HepG2 (cell line): ENCODE results near the gene RPS6KA2. TPM values are rescaled to one million over a fixed set of nuclear protein-coding genes. Genes with fewer than 3 reads are reported as not detected.

Experiments
- ATAC-seq: fragments of 200-7000 bp; cut with Tn5 transposase; 3 replicates; pipeline ENCODE4 v1.9.1; 2020; ENCODE audit warnings: mild to moderate bottlenecking, moderate library complexity
- BruUV-seq: library from RNA; stranded (reverse); fragments of 400-500 nt; replicated peaks from 2 replicates; lab custom pipeline; 2021; lab: Mats Ljungman, UMichigan
- CTCF ChIA-PET: fragments of 300-600 bp; formaldehyde crosslinking; extraction: SDS; loops from one replicate; lab custom pipeline; 2021; ENCODE audit warnings: low total read pairs, inconsistent platforms, low intra/inter-chr PET ratio; lab: Yijun Ruan, JAX
- POLR2A ChIA-PET: fragments of 350-600 bp; sonication (Branson Sonifier 250); formaldehyde crosslinking; loops from one replicate; lab custom pipeline; 2020; ENCODE audit warnings: antibody characterized with exemption, inconsistent platforms; lab: Yijun Ruan, JAX
- DNase-seq: peaks from one replicate; pipeline ENCODE4 v3.0.0-alpha.2; 2015; ENCODE audit warnings: low spot score
- FAIRE-seq: peaks from 3 replicates; lab custom pipeline; 2011; peaks lifted over from hg19 to GRCh38; lab: Jason Lieb, UNC
- H2AFZ ChIP-seq: one replicate; pipeline ENCODE4 v1.6.1; 2011; ENCODE audit warnings: low read length, inconsistent platforms
- H3K27ac ChIP-seq: fragments of 300-600 bp; 3 replicates; pipeline ENCODE4 v1.8.0; 2011; ENCODE audit warnings: mixed run types, mild to moderate bottlenecking, mixed read lengths, low read length, inconsistent platforms; ENCODE audit not compliant: insufficient read depth; ENCODE audit errors: extremely low read length
- H3K27me3 ChIP-seq, 2 experiments: fragments of 200-600 bp in 1 of 2; 2 replicates in 1 of 2; 3 replicates in 1 of 2; pipeline versions ENCODE4 v1.6.0 to v1.8.0; 2011; ENCODE audit warnings: low read length in 2 of 2, mild to moderate bottlenecking in 2 of 2, moderate library complexity in 2 of 2, inconsistent platforms in 1 of 2; ENCODE audit not compliant: insufficient read depth in 2 of 2, control insufficient read depth in 1 of 2
- H3K36me3 ChIP-seq, 2 experiments: fragments of 200-600 bp in 1 of 2; replicated peaks in 1 of 2; 2 replicates in 1 of 2; 3 replicates in 1 of 2; pipeline versions ENCODE4 v1.5.1 to v1.8.0; 2011; ENCODE audit warnings: low read length in 2 of 2, inconsistent platforms in 1 of 2; ENCODE audit not compliant: insufficient read depth in 2 of 2, control insufficient read depth in 1 of 2
- H3K4me1 ChIP-seq: 2 replicates; pipeline ENCODE4 v1.5.1; 2012; ENCODE audit warnings: low read length, inconsistent platforms; ENCODE audit not compliant: insufficient read depth
- H3K4me2 ChIP-seq: 2 replicates; pipeline ENCODE4 v1.6.0; 2011; ENCODE audit warnings: low read depth, low read length, inconsistent platforms
- H3K4me3 ChIP-seq, 3 experiments: fragments of 200-600 bp in 1 of 3; sonication (generic), shearing (Covaris generic) in 1 of 3; replicated peaks in 1 of 3; 2 replicates each; pipeline ENCODE4 v1.5.1; 2011 to 2016; ENCODE audit warnings: low read length in 3 of 3, inconsistent platforms in 2 of 3, low read depth in 2 of 3, mild to moderate bottlenecking in 2 of 3, control low read depth in 1 of 3, mixed read lengths in 1 of 3; ENCODE audit not compliant: insufficient read depth in 1 of 3
- H3K79me2 ChIP-seq: one replicate; pipeline ENCODE4 v1.6.1; 2011; ENCODE audit warnings: low read length, inconsistent platforms; ENCODE audit not compliant: insufficient read depth
- H3K9ac ChIP-seq: 2 replicates; pipeline ENCODE4 v1.6.0; 2011; ENCODE audit warnings: mild to moderate bottlenecking, low read depth, low read length, inconsistent platforms; ENCODE audit not compliant: insufficient read depth
- H3K9me3 ChIP-seq: 2 replicates; pipeline ENCODE4 v1.5.1; 2012; ENCODE audit warnings: mild to moderate bottlenecking, low read length
- H4K20me1 ChIP-seq: 2 replicates; pipeline ENCODE4 v1.6.0; 2011; ENCODE audit warnings: inconsistent platforms, mild to moderate bottlenecking, low read length, moderate library complexity; ENCODE audit not compliant: insufficient read depth
- ARNTL ChIP-seq: sonication (generic); formaldehyde crosslinking; IDR thresholded peaks from 2 replicates; pipeline ENCODE4 v1.4.0; 2020; ENCODE audit warnings: mild to moderate bottlenecking, missing genetic modification reagents
- CREB1 ChIP-seq, 2 experiments: fragments of 450-650 bp in 1 of 2; IDR thresholded peaks; 2 replicates each; pipeline ENCODE4 v1.6.1; 2016 to 2017; ENCODE audit warnings: control low read depth in 1 of 2, mild to moderate bottlenecking in 1 of 2, missing compliant biosample characterization in 1 of 2, missing genetic modification characterization in 1 of 2
- FOXA1 ChIP-seq, 2 experiments: fragments of 450-650 bp in 1 of 2; sonication (generic) in 1 of 2; formaldehyde crosslinking in 1 of 2; IDR thresholded peaks; 2 replicates each; pipeline versions ENCODE4 v1.4.0 to v1.6.1; 2016 to 2020; ENCODE audit warnings: missing genetic modification reagents in 1 of 2
- ZNF264 ChIP-seq: sonication (generic); formaldehyde crosslinking; IDR thresholded peaks from 2 replicates; pipeline ENCODE4 v1.4.0; 2020; ENCODE audit warnings: missing genetic modification reagents
- ZNF558 ChIP-seq: sonication (generic); formaldehyde crosslinking; IDR thresholded peaks from 2 replicates; pipeline ENCODE4 v1.9.0; 2022; ENCODE audit warnings: mild to moderate bottlenecking, missing genetic modification reagents, borderline replicate concordance
- WGBS: methylation state at CpG from one replicate; pipeline ENCODE4 v1.1.6; 2017; ENCODE audit warnings: low lambda C conversion rate; 5-methylcytosine and 5-hydroxymethylcytosine counted together
- in situ Hi-C: cut with HindIII; loops from 2 replicates; pipeline ENCODE4 v1.10.0; 2017; ENCODE audit warnings: low pct_unique_long_range_greater_than_20kb; ENCODE audit not compliant: extremely low pct_ligation_motif_present
- intact Hi-C: fragments of 100-400 bp; cut with micrococcal nuclease; formaldehyde crosslinking; loops from one replicate; pipeline ENCODE4 v1.10.0; 2022; ENCODE audit not compliant: unreplicated experiment
- polyA plus RNA-seq, 8 experiments: library from polyadenylated mRNA; depleted of rRNA in 3 of 8; stranded (reverse) in 7 of 8; unstranded in 1 of 8; fragments of >200 nt; fragmentation: Illumina TruSeq in 4 of 8; extraction: Trizol in 4 of 8; gene quantifications; 2 replicates each; pipeline versions ENCODE4 v1.2.1 to v1.2.3, GENCODE V29; 2011 to 2016; ENCODE audit warnings: low read depth in 4 of 8, missing spikeins in 1 of 8, mixed read lengths in 1 of 8; ENCODE audit not compliant: insufficient read depth in 1 of 8
- total RNA-seq, 5 experiments: library from RNA; depleted of rRNA; stranded (reverse); fragments of >200 nt; fragmentation: Illumina TruSeq; extraction: Trizol; gene quantifications; 2 replicates each; pipeline ENCODE4 v1.2.3, GENCODE V29; 2016; ENCODE audit warnings: low read depth in 1 of 5
- TF ChIP-seq, protein P1 (sequence below): sonication (generic); formaldehyde crosslinking; IDR thresholded peaks from 2 replicates; pipeline ENCODE4 v1.5.1; 2020; ENCODE audit warnings: mild to moderate bottlenecking, missing genetic modification reagents, moderate library complexity
- TF ChIP-seq, protein P2 (sequence below): sonication (generic); formaldehyde crosslinking; IDR thresholded peaks from 2 replicates; pipeline ENCODE4 v1.8.1; 2022; ENCODE audit warnings: low read depth, mild to moderate bottlenecking, missing genetic modification reagents

Gene RPS6KA2
- total and polyA plus RNA-seq, 2 of the 13 experiments (the other 11 are each of a cell fraction or from before 2014, with no cell fraction given): 0.22 to 0.38 TPM

- TF ChIP-seq ZNF558 (CRISPR knock-in tag): no peak
- TF ChIP-seq, protein P1, sequence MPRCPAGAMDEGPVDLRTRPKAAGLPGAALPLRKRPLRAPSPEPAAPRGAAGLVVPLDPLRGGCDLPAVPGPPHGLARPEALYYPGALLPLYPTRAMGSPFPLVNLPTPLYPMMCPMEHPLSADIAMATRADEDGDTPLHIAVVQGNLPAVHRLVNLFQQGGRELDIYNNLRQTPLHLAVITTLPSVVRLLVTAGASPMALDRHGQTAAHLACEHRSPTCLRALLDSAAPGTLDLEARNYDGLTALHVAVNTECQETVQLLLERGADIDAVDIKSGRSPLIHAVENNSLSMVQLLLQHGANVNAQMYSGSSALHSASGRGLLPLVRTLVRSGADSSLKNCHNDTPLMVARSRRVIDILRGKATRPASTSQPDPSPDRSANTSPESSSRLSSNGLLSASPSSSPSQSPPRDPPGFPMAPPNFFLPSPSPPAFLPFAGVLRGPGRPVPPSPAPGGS (CRISPR knock-in tag): no peak
- TF ChIP-seq, protein P2, sequence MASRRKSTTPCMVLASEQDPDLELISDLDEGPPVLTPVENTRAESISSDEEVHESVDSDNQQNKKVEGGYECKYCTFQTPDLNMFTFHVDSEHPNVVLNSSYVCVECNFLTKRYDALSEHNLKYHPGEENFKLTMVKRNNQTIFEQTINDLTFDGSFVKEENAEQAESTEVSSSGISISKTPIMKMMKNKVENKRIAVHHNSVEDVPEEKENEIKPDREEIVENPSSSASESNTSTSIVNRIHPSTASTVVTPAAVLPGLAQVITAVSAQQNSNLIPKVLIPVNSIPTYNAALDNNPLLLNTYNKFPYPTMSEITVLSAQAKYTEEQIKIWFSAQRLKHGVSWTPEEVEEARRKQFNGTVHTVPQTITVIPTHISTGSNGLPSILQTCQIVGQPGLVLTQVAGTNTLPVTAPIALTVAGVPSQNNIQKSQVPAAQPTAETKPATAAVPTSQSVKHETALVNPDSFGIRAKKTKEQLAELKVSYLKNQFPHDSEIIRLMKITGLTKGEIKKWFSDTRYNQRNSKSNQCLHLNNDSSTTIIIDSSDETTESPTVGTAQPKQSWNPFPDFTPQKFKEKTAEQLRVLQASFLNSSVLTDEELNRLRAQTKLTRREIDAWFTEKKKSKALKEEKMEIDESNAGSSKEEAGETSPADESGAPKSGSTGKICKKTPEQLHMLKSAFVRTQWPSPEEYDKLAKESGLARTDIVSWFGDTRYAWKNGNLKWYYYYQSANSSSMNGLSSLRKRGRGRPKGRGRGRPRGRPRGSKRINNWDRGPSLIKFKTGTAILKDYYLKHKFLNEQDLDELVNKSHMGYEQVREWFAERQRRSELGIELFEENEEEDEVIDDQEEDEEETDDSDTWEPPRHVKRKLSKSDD (CRISPR knock-in tag): no peak
These were observed 209.8 kb downstream of the RPS6KA2 start (continued) for GRCh38 chr6:166417285-166417691.

DNA sequence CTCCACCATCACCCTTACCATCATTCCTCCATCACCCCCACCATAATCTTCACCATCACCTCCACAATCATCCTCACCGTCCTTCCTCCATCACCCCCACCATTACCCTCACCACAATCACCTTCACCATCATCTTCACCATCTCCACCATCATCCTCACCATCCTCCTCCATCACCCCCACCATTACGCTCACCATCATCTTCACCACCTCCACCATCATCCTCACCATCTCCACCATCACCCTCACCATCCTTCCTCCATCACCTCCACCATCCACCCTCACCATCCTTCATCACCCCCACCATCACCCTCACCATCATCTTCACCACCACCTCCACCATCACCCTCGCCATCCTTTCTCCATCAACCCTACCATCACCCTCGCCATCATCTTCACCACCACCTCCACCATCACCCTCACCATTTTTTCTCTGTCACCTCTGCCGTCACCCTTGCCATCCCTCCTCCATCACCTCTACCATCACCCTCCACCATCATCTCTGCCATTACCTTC is 211.2 kb downstream of the RPS6KA2 start:
- H3K9ac ChIP-seq: no peak overlapping the region
- in situ Hi-C loops (no loop called here), intact Hi-C loops (no loop called here)
- ChIA-PET CTCF (no interaction called here), POLR2A (no interaction called here)
- 15% methylated on average over 5 of the region's 5 CpGs for WGBS
- BruUV-seq: no TSS peak
- no peaks in the 10 kb centered on the region for H3K36me3 ChIP-seq
- H3K9me3 ChIP-seq: no peaks in the 10 kb centered on the region
- ATAC-seq (no peak), FAIRE-seq (peak; percentile 12), DNase-seq (no peak)
- no peaks in the 10 kb centered on the region for H3K79me2 ChIP-seq
- H3K4me2 ChIP-seq: no peak overlapping the region
- H3K27me3 ChIP-seq: peaks cover 2 to 27% of the 10 kb centered on the region in 2 experiments
- no peak overlapping the region for H3K4me3 ChIP-seq
- TF ChIP-seq FOXA1 (IDR thresholded peaks at IDR 0.05) (0 out of 2 replicates have a peak, but pooled peaks have one; percentile 4), FOXA1 (CRISPR knock-in tag; IDR thresholded peaks at IDR 0.05) (no peak), CREB1 (IDR thresholded peaks at IDR 0.05) (peak; percentile 5; the same call in 1 of the 2 replicates), CREB1 (CRISPR knock-in tag; IDR thresholded peaks at IDR 0.05) (no peak), ARNTL (no peak), ZNF264 (CRISPR knock-in tag) (no peak)
- H4K20me1 ChIP-seq: 0 out of 2 replicates have a peak, but pooled peaks cover 4% of the 10 kb centered on the region
- H3K27ac ChIP-seq: no peak overlapping the region
- H2AFZ ChIP-seq: no peak overlapping the region
- H3K4me1 ChIP-seq: peaks cover 20% of the 10 kb centered on the region
